KMS-11 (cell line): ENCODE data around the gene TTC16.

Experiments
- H2AFZ ChIP-seq: fragments of 200-600 bp; sonication (generic); 2 replicates; pipeline ENCODE4 v1.6.1; 2016; ENCODE audit warnings: antibody characterized with exemption, mixed run types, low read depth
- H3K27ac ChIP-seq: fragments of 200-600 bp; sonication (generic); 2 replicates; pipeline ENCODE4 v1.6.1; 2016; ENCODE audit warnings: mild to moderate bottlenecking, mixed run types
- H3K27me3 ChIP-seq: fragments of 200-600 bp; sonication (generic); 2 replicates; pipeline ENCODE4 v1.6.1; 2017; ENCODE audit warnings: mild to moderate bottlenecking, low read depth, mixed run types, moderate library complexity; ENCODE audit not compliant: insufficient read depth
- H3K36me3 ChIP-seq: fragments of 200-600 bp; sonication (generic); 2 replicates; pipeline ENCODE4 v1.6.1; 2017; ENCODE audit warnings: mild to moderate bottlenecking, mixed run types; ENCODE audit not compliant: insufficient read depth
- H3K4me1 ChIP-seq: fragments of 200-600 bp; sonication (generic); 2 replicates; pipeline ENCODE4 v1.6.1; 2016; ENCODE audit warnings: mild to moderate bottlenecking, low read depth, mixed run types; ENCODE audit not compliant: poor library complexity, severe bottlenecking
- H3K4me2 ChIP-seq: fragments of 200-600 bp; sonication (generic); 2 replicates; pipeline ENCODE4 v1.7.0; 2016; ENCODE audit warnings: mild to moderate bottlenecking, mixed run types
- H3K4me3 ChIP-seq: fragments of 200-600 bp; sonication (generic); IDR thresholded peaks from 2 replicates; pipeline ENCODE4 v1.6.1; 2017; ENCODE audit warnings: low read depth, low read length, mixed read lengths; ENCODE audit not compliant: insufficient read depth
- H3K79me2 ChIP-seq: fragments of 200-600 bp; sonication (generic); 2 replicates; pipeline ENCODE4 v1.6.1; 2016; ENCODE audit warnings: low read depth, mixed run types; ENCODE audit not compliant: insufficient read depth
- H3K9ac ChIP-seq: fragments of 200-600 bp; sonication (generic); 2 replicates; pipeline ENCODE4 v1.6.1; 2016; ENCODE audit warnings: mild to moderate bottlenecking, mixed run types
- H4K20me1 ChIP-seq: fragments of 200-600 bp; sonication (generic); 2 replicates; pipeline ENCODE4 v1.6.1; 2016; ENCODE audit warnings: mild to moderate bottlenecking, mixed run types; ENCODE audit not compliant: insufficient read depth
- CTCF ChIP-seq: fragments of 200-600 bp; sonication (generic); conservative IDR thresholded peaks from 2 replicates; pipeline ENCODE4 v1.6.1; 2017; ENCODE audit warnings: low read depth, mild to moderate bottlenecking, antibody characterized with exemption, low read length, moderate library complexity, mixed read lengths

Gene TTC16

GRCh38 chr9:127722055-127722745 lies 6.3 kb downstream of the TTC16 start:
- Histone ChIP-seq H3K27me3 (no peaks in the 10 kb centered on the region), H3K36me3 (no peaks in the 10 kb centered on the region), H3K4me1 (no peaks in the 10 kb centered on the region), H3K4me3 (no peak overlapping the region), H3K9ac (no peak overlapping the region), H3K79me2 (no peaks in the 10 kb centered on the region), H3K27ac (no peak overlapping the region), H3K4me2 (no peak overlapping the region), H4K20me1 (no peaks in the 10 kb centered on the region), H2AFZ (no peak overlapping the region)
- no peak for TF ChIP-seq CTCF

- H3K36me3 ChIP-seq, result no peaks in the 10 kb centered on the region
- H3K27me3 ChIP-seq, result no peaks in the 10 kb centered on the region
- no peak overlapping the region for H3K9ac ChIP-seq
- no peak overlapping the region for H3K27ac ChIP-seq
- H3K4me3 ChIP-seq, result no peak overlapping the region
- no peak overlapping the region for H2AFZ ChIP-seq
- no peaks in the 10 kb centered on the region for H3K79me2 ChIP-seq
- H4K20me1 ChIP-seq, result no peaks in the 10 kb centered on the region
- H3K4me2 ChIP-seq, result no peak overlapping the region
- H3K4me1 ChIP-seq, result no peaks in the 10 kb centered on the region
- TF ChIP-seq CTCF, result no peak
Measured at GRCh38 chr9:127723013-127723412, 7.1 kb downstream of the TTC16 start.

- no peak overlapping the region for H3K27ac ChIP-seq
- H3K79me2 ChIP-seq, result no peaks in the 10 kb centered on the region
- H3K36me3 ChIP-seq, result no peaks in the 10 kb centered on the region
- H3K27me3 ChIP-seq, result no peaks in the 10 kb centered on the region
- H3K9ac ChIP-seq, result no peak overlapping the region
- no peaks in the 10 kb centered on the region for H3K4me1 ChIP-seq
- H3K4me3 ChIP-seq, result no peak overlapping the region
- no peak for TF ChIP-seq CTCF
- H2AFZ ChIP-seq, result no peak overlapping the region
- no peaks in the 10 kb centered on the region for H4K20me1 ChIP-seq
- H3K4me2 ChIP-seq, result no peak overlapping the region
Measured at GRCh38 chr9:127723444-127723843, 7.6 kb downstream of the TTC16 start.

- H3K79me2 ChIP-seq, result no peaks in the 10 kb centered on the region
- no peak overlapping the region for H3K4me3 ChIP-seq
Measured at GRCh38 chr9:127724012-127724411, 8.1 kb downstream of the TTC16 start.

More at GRCh38 chr9:127724012-127724411, 8.1 kb downstream of the TTC16 start:
- no peaks in the 10 kb centered on the region for H3K27me3 ChIP-seq
- no peak overlapping the region for H3K9ac ChIP-seq
- H4K20me1 ChIP-seq, result no peaks in the 10 kb centered on the region
- no peak overlapping the region for H3K4me2 ChIP-seq
- H3K36me3 ChIP-seq, result no peaks in the 10 kb centered on the region
- H2AFZ ChIP-seq, result no peak overlapping the region
- H3K4me1 ChIP-seq, result no peaks in the 10 kb centered on the region
- no peak for TF ChIP-seq CTCF
- H3K27ac ChIP-seq, result no peak overlapping the region
